Measurements from ENCODE around the gene PODN.

DNA sequence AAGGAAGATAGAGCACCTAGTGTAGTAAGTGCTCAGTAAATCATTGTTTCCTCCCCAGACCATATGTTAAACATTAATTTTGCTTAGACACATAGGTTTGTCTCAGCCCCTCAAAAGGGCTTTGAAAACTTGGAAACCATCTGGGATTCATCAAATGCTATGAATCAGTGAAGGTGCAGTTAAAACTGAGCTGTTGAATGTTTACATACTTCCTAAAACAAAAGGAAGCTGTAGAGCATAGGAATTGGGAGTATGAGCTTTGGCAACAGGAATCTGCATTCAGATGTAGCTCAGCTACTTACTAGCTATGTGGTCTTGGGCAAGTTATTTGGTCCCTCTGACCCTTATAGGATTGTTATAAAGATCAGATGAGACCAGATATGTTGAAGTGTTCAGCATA lies 18.7 kb upstream of the PODN start:
- TF ChIP-seq, protein P1, sequence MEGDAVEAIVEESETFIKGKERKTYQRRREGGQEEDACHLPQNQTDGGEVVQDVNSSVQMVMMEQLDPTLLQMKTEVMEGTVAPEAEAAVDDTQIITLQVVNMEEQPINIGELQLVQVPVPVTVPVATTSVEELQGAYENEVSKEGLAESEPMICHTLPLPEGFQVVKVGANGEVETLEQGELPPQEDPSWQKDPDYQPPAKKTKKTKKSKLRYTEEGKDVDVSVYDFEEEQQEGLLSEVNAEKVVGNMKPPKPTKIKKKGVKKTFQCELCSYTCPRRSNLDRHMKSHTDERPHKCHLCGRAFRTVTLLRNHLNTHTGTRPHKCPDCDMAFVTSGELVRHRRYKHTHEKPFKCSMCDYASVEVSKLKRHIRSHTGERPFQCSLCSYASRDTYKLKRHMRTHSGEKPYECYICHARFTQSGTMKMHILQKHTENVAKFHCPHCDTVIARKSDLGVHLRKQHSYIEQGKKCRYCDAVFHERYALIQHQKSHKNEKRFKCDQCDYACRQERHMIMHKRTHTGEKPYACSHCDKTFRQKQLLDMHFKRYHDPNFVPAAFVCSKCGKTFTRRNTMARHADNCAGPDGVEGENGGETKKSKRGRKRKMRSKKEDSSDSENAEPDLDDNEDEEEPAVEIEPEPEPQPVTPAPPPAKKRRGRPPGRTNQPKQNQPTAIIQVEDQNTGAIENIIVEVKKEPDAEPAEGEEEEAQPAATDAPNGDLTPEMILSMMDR (IDR thresholded peaks at IDR 0.05) = no peak
- no peak for TF ChIP-seq POLR2A (IDR thresholded peaks at IDR 0.05)
- TF ChIP-seq EP300 (IDR thresholded peaks at IDR 0.05) = no peak
- no peak for TF ChIP-seq POLR2AphosphoS5 (IDR thresholded peaks at IDR 0.05)

Data from stomach (tissue), 4 donors.